Stimulated activated CD8-positive, alpha-beta memory T cell treated with anti-CD3 and anti-CD28 coated beads, Interleukin-12 subunit alpha, Interleukin-12 subunit beta, amount 100 ng/mL, for 1 hour (primary cell): ENCODE measurements around the gene CDC42EP4.

ENCODE experiments used
- DNase-seq: peaks from one replicate; pipeline ENCODE4 v3.0.0-alpha.2; 2020; ENCODE audit warnings: low read depth

CDC42EP4 gene

GRCh38 chr17:73297934-73298861, 13.6 kb downstream of the CDC42EP4 start:
- no peak for DNase-seq

- no peak for DNase-seq
Measured at GRCh38 chr17:73293480-73293911, 18.3 kb downstream of the CDC42EP4 start.

GRCh38 chr17:73293031-73293430, 18.8 kb downstream of the CDC42EP4 start:
- DNase-seq = no peak

- DNase-seq = no peak
Measured at GRCh38 chr17:73292031-73292531, 19.7 kb downstream of the CDC42EP4 start.

- DNase-seq = no peak
Measured at GRCh38 chr17:73291260-73291801, 20.5 kb downstream of the CDC42EP4 start.

- no peak for DNase-seq
Measured at GRCh38 chr17:73290399-73291259, 21.2 kb downstream of the CDC42EP4 start.

- DNase-seq = no peak
Measured at GRCh38 chr17:73289549-73290254, 22.1 kb downstream of the CDC42EP4 start.

- DNase-seq = no peak
Measured at GRCh38 chr17:73288534-73289302, 23.1 kb downstream of the CDC42EP4 start.

- DNase-seq = no peak
Measured at GRCh38 chr17:73286863-73287296, 24.9 kb downstream of the CDC42EP4 start.

- DNase-seq = no peak
Measured at GRCh38 chr17:73285916-73286862, 25.6 kb downstream of the CDC42EP4 start.

- no peak for DNase-seq
Measured at GRCh38 chr17:73285603-73285908, 26.2 kb downstream of the CDC42EP4 start.

- no peak for DNase-seq
Measured at GRCh38 chr17:73284906-73285602, 26.7 kb downstream of the CDC42EP4 start.

GRCh38 chr17:73284354-73284753, 27.4 kb downstream of the CDC42EP4 start:
- no peak for DNase-seq

GRCh38 chr17:73283841-73284282, 27.9 kb downstream of the CDC42EP4 start:
- DNase-seq = no peak

- no peak for DNase-seq
Measured at GRCh38 chr17:73283250-73283649, 28.6 kb downstream of the CDC42EP4 start.

- no peak for DNase-seq
Measured at GRCh38 chr17:73282629-73283028, 29.2 kb downstream of the CDC42EP4 start.

- no peak for DNase-seq
Measured at GRCh38 chr17:73281928-73282327, 29.9 kb downstream of the CDC42EP4 start.

- no peak for DNase-seq
Measured at GRCh38 chr17:73280191-73280590, 31.6 kb downstream of the CDC42EP4 start.

- no peak for DNase-seq
Measured at GRCh38 chr17:73279704-73280103, 32.1 kb downstream of the CDC42EP4 start.
